Lower leg skin (tissue), 4 donors: ENCODE measurements around the gene CACNA1D. TPM values are rescaled to one million over a fixed set of nuclear protein-coding genes. Genes with fewer than 3 reads are reported as not detected.
A peak's percentile ranks its signal among the peaks of the same experiment; 100 is the strongest.

Experiments
- DNase-seq, 2 donors: peaks; one replicate each; pipeline ENCODE4 v3.0.0-alpha.2; 2019; ENCODE audit warnings: low spot score in 2 of 2
- H3K4me3 ChIP-seq: fragments of 200-600 bp; sonication (generic); 2 replicates; pipeline ENCODE4 v1.5.1; 2017; ENCODE audit warnings: mild to moderate bottlenecking, low read depth; ENCODE audit not compliant: poor library complexity, severe bottlenecking
- POLR2A ChIP-seq, 2 donors: fragments of 450-650 bp; IDR thresholded peaks; one replicate each; pipeline ENCODE4 v1.6.1; 2016 to 2017; ENCODE audit warnings: antibody characterized with exemption in 2 of 2, mild to moderate bottlenecking in 1 of 2, moderate library complexity in 1 of 2
- WGBS, 2 donors: methylation state at CpG; one replicate each; pipeline ENCODE4 v1.1.5; 2018; 5-methylcytosine and 5-hydroxymethylcytosine counted together
- intact Hi-C: fragments of 100-400 bp; cut with DNase I; formaldehyde crosslinking; loops from one replicate; pipeline ENCODE4 v1.15.0; 2023; ENCODE audit warnings: low total_unique reads
- total RNA-seq, 4 donors: library from RNA; depleted of rRNA; stranded (reverse); fragments of >200 nt; gene quantifications; one replicate each; pipeline ENCODE4 v1.1.0, GENCODE V29; 2016
- TF ChIP-seq, protein P1 (sequence below), 3 donors: fragments of 450-650 bp; IDR thresholded peaks; one replicate each; pipeline ENCODE4 v1.5.1; 2016; ENCODE audit warnings: antibody characterized with exemption in 3 of 3, mild to moderate bottlenecking in 3 of 3, moderate library complexity in 2 of 3

Gene CACNA1D
- total RNA-seq, 4 donors from 2014 or later = 2.4 to 12.5 (median 5.6) TPM

DNA sequence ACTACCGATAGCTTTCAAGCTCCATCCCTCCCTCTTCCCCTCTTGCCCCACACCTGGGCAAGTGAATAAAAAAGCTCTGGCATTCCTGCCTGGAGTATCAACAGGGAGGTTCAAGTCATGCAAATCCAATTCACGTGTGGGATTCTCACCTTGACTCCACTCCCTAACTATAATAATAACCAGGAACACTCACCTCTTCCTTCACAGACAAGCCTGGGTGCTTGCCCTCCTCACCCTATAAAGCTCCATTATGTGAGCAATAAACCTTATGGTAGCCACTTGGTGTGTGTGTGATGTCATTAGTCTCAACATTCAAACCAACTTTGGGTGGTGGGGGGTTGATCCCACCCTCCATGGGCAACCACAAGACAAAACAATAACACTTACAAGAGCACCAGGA, 335.2 kb downstream of the CACNA1D start:
- intact Hi-C loops = no loop called here
- TF ChIP-seq POLR2A (IDR thresholded peaks at IDR 0.05) = no peak
- TF ChIP-seq, protein P1, sequence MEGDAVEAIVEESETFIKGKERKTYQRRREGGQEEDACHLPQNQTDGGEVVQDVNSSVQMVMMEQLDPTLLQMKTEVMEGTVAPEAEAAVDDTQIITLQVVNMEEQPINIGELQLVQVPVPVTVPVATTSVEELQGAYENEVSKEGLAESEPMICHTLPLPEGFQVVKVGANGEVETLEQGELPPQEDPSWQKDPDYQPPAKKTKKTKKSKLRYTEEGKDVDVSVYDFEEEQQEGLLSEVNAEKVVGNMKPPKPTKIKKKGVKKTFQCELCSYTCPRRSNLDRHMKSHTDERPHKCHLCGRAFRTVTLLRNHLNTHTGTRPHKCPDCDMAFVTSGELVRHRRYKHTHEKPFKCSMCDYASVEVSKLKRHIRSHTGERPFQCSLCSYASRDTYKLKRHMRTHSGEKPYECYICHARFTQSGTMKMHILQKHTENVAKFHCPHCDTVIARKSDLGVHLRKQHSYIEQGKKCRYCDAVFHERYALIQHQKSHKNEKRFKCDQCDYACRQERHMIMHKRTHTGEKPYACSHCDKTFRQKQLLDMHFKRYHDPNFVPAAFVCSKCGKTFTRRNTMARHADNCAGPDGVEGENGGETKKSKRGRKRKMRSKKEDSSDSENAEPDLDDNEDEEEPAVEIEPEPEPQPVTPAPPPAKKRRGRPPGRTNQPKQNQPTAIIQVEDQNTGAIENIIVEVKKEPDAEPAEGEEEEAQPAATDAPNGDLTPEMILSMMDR (IDR thresholded peaks at IDR 0.05) = no peak
- DNase-seq = peak in 1 of 2 donors; percentile 2
- 71 to 89% methylated on average over 2 of the region's 2 CpGs for WGBS, 2 donors
- H3K4me3 ChIP-seq = no peak overlapping the region

DNA sequence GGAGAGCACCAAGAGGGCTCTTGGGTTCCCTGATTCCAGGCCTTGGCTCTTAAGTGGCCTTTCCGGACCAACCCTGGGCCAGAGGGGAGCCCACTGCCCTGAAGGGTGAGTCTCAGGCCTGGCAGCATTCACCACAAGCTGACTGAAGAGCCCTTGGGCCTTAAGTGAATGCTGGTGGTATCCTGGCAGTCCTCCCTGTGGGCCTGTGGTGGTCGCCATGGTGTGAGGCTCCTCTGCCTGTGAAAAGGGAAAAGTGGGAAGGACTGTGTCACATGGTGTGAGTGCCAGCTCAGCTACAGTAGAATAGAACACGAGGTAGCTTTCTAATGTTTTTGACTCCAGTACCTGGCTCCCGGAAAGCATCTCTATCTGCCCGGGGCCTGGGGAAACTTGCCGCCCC, 336.5 kb downstream of the CACNA1D start:
- peak in 1 of 2 donors; percentile 80 for DNase-seq
- intact Hi-C loops = no loop called here
- TF ChIP-seq POLR2A (IDR thresholded peaks at IDR 0.05) = no peak
- TF ChIP-seq, protein P1 (IDR thresholded peaks at IDR 0.05) = no peak
- H3K4me3 ChIP-seq = no peak overlapping the region
- WGBS, 2 donors = 84 to 87% methylated on average over 5 to 6 of the region's 6 CpGs

DNA sequence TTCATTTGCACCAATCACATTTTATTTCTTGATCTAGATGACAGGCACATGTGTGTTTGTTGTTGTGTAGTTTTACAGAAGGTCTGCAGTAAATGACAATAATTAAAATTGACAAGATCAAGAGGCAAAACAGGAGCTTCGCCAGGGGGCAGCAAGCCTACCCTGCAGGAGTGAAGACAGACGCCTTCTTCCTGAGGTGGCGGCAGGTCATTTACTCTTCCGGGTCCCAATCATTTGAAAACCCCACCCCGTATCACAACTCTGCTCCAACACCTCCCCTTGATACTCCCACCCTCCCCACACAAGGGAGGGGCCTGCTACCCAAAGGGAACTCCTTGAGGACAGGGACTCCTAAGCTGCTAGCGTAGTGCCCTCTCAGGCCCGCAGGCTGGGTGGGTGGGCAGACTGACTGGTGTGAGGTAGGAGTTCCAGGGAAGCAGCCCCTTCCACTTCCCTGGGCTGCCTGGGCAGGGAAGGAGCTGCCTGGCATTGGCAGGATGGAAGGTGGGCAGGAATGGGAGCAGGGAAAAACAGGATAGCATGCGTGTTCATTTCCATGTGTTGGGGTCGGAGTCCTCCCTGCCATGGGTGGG, 338.7 kb downstream of the CACNA1D start:
- WGBS, 2 donors = 86 to 94% methylated on average over 9 of the region's 9 CpGs

DNA sequence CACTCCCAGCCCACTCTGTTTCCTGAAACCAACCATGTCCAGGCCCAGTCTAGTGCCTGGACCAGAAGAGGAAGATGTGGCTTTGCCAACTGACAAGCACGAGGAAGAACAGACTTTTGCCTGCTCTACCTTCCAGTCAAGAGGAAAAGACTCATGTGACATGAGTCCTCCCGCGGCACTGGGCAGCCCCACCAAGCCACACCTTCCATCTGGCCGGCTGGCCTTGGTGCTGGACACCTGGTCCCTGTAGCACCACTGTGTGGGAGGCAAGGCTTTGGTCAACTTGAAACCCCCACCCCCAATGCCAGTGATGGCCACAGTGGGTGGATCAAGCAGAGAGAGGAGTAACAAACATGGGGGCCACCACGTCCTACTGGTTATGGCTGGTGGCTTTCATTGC, 339.3 kb downstream of the CACNA1D start:
- intact Hi-C loops = no loop called here
- WGBS, 2 donors = 88 to 93% methylated on average over 5 of the region's 5 CpGs
- no peak overlapping the region for H3K4me3 ChIP-seq
- TF ChIP-seq, protein P1 (IDR thresholded peaks at IDR 0.05) = no peak
- no peak for TF ChIP-seq POLR2A (IDR thresholded peaks at IDR 0.05)
- DNase-seq = peak in 1 of 2 donors; percentile 64

More for the DNA sequence above, 338.7 kb downstream of the CACNA1D start:
- H3K4me3 ChIP-seq = no peak overlapping the region
- DNase-seq = peak in 1 of 2 donors; percentile 70
- no peak for TF ChIP-seq POLR2A (IDR thresholded peaks at IDR 0.05)
- TF ChIP-seq, protein P1 (IDR thresholded peaks at IDR 0.05) = no peak
- intact Hi-C loops = no loop called here

DNA sequence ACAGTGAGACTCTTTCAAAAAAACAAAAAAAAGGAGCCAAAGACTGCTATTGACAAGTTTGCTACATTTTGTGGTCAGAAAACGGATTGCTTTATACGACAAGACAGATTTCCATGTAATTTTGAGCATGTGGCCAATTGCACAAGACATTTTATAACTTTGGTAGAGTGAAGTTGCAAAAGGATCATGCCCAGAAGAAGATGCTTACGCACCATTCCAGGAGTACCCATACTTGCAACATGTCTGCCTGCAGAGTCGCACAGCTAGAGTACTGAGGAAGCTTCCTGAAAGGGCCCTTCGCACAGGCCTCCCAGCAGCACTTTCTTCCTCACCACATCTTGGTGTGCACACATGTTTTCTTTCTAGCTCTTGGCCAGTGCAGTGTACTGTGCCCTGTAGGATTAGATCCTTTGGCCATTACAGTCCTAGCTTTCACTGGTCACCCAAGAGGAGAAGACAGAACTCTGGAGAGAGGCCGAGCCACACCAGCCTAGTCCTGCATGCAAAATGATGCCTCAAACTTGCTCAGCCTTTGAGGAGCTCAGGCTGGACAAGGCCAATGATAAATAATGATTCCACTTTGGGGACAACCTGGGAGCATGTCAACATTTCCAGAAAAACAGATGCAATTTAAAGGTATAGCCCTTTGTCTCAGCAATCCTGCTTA, 340.2 kb downstream of the CACNA1D start:
- 89 to 95% methylated on average over 6 of the region's 6 CpGs for WGBS, 2 donors
- no peak overlapping the region for H3K4me3 ChIP-seq
- TF ChIP-seq, protein P1 (IDR thresholded peaks at IDR 0.05) = no peak
- TF ChIP-seq POLR2A (IDR thresholded peaks at IDR 0.05) = no peak
- intact Hi-C loops = no loop called here
- DNase-seq = peak in 1 of 2 donors; percentile 42
